Stimulated activated CD4-positive, alpha-beta T cell treated with anti-CD3 and anti-CD28 coated beads, Interleukin-1b, Interleukin-23, amount 100 ng/mL, for 1 hour (primary cell): ENCODE results near the gene SEPTIN8.
"Not testable (repeated sequence)": the region's sequence is repeated elsewhere in the genome, so short reads cannot be mapped to it uniquely, and the experiment has no call there.

ENCODE experiments used
- DNase-seq, 2 donors: peaks; one replicate each; pipeline ENCODE4 v3.0.0-alpha.2; 2020; ENCODE audit warnings: low read depth in 2 of 2

The SEPTIN8 gene

DNA sequence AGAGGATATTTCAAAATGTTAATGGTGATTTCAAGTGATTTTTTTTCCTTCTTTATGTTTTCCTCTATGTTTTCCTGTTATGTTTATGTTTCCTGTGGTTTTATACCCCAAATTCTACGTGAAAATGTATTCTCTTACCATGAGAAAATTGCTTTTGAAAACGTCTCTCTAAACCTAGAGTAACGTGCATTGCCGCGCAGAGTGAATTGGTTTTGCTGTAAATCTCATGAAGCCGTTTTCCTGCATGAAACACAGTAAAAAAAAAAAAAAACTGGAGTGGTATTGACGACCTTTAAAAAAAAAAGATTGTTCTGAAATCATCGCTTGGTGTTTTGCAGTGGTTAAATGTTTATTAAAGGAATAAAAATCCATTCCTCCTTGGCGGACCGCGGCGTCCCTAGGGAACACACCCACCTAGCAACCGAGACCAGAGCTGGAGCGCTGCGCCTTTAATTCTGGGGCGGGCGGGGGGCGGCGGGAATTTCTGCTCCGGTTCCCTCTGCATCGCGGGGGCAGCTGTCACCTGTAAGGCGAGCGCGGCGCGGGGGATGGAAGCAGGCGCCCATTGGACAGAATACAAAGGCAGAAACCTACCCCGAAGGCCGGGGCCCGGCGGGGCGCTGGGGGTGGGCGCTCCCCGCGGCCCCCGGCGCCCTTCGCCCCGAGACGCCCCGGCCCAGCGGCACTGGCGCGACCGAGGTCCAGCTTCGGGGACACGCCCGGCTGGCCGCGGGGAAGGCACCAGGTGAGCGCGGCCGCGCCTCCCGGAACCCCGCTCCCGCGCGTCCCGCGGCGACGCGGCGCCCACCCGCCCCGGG is 36.0 kb upstream of the SEPTIN8 start, which contains the start of gene SOWAHA:
TSS of gene SOWAHA (plus strand) at position 522 of the 818 bp plus-strand sequence. CDS start 320 bp downstream, outside the sequence.
- DNase-seq: no peak

DNA sequence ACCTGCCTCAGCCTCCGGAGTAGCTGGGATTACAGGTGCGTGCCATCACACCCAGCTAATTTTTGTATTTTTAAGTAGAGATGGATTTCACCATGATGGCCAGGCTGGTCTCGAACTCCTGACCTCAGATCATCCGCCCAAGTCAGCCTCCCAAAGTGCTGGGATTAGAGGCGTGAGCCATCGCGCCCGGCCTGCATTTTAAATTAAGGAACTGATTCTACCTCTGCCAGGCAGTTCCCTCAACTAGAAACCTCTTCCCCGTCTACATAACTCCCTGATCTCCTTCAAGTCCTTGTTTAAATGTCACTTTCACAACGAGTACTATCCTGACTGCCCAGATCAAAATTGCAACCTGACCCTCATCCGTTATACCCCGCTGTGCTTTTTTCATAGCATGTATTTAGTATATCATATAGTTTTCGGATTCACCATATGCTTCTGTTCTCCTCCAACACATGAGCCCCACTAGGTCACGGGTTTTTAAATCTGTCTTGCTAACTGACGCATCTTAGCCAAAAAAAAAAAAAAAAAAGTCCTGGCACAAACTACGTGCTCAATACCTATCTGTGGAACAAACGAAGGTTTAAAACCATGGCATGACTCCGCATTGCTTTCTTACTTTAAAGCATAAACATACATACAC is 35.2 kb upstream of the SEPTIN8 start:
- no peak for DNase-seq

DNA sequence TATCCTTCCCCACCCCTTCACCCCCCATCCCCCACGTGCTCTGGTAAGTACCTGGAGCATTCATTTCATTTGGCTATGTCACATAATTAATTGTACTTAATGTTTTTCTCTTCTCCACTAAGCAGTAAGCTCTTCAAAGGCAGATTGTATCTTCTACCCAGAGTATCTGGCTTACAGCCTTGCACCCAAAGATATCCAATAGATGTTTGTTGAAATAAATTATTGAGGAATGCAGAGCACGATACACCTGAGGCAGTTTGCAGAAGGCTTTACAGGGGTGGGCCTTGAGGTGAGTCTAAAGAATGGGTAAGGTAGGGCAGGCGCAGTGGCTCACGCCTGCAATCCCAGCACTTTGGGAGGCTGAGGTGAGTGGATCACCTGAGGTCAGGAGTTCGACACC is 33.6 kb upstream of the SEPTIN8 start:
- DNase-seq: no peak

DNA sequence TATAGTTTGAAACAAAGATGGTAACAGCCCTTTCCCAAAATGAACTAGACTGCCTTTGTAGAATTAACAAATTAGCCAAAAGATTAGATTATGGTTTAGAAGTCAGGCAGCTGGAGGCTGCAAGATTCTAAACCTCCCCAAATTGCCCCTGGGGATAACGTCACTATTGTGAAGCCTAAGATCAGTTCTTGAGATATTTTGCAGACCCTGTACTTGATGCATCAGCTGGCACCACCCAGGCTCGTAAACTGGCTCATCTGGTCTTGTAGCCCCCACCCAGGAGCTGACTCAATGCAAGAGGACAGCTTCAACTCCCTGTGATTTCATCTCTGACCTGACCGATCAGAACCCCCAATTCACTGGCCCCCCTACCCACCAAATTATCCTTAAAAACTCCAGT is 31.8 kb upstream of the SEPTIN8 start:
- no peak for DNase-seq

DNA sequence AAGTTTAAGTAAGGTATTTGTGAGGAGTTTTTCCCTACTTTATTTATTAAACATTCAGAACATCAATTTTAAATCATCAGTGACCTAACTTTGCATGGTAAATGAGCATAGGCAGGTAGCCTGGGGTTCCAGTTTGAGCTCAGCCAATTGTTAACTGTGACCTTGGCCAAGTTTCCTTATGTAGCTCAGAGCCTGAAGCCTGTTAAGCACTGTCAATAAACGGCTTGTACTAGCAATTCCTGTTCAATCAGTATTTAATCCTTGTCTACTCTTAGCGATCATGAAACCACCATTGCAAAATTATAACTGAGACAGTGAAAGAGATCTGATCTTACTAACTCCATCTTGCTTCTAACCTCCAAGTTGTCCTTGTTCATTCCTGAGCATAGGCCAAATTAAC is 31.4 kb upstream of the SEPTIN8 start:
- no peak for DNase-seq

DNA sequence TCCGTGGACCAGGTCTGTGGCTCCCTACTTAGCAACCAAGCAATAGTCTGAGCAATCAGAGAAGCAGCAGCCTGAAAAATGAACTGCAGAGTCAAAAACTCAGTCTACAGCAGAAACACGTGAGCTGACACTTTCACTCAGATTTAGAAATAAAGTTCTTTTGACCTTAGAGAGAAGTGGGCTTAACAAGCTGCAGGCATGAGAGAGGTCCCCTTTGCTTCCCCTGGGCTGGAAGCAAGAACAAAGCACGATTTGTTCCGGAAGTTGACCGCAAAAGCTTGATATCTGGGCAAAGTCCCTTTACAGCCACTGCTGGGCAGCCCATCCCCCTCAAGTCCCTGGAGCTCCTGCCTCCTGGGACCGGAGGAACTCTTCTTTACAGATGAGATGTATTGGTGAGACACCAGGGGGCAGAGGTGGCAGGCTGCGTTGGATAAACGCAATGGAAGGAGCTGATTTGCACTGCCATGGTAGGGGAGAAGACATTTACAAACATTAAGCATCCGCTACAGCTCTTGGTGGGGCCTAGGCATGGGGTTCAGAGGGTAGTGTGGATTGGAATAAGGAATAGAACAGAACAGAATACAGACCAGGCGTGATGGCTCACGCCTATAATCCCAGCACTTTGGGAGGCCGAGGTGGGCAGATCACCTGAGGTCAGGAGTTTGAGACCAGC is 30.3 kb upstream of the SEPTIN8 start:
- DNase-seq: no peak

DNA sequence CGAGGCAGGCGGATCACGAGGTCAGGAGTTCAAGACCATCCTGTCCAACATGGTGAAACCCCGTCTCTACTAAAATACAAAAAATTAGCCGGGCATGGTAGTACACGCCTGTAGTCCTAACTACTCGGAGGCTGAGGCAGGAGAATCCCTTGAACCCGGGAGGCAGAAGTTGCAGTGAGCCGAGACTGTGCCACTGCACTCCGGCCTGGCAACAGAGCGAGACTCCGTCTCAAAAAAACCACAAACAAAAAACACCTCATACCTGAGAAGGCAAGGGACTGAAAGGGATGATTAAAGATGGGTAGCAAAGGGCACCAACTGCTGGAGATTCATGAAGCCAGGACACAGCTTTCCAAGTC is 29.7 kb upstream of the SEPTIN8 start:
- DNase-seq: not testable (repeated sequence)

DNA sequence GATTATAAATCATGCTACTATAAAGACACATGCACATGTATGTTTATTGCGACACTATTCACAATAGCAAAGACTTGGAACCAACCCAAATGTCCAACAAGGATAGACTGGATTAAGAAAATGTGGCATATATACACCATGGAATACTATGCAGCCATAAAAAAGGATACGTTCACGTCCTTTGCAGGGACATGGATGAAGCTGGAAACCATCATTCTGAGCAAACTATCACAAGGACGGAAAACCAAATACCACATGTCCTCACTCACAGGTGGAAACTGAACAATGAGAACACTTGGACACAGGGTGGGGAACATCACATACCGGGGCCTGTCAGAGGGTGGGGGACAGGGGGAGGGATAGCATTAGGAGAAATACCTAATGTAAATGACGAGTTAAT is 28.8 kb upstream of the SEPTIN8 start:
- DNase-seq: not testable (repeated sequence)

DNA sequence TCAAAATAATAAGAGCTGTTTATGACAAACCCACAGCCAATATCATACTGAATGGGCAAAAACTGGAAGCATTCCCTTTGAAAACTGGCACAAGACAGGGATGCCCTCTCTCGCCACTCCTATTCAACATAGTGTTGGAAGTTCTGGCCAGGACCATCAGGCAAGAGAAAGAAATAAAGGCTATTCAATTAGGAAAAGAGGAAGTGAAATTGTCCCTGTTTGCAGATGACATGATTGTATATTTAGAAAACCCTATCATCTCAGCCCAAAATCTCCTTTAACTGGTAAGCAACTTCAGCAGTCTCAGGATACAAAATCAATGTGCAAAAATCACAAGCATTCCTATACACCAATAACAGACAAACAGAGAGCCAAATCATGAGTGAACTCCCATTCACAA is 27.2 kb upstream of the SEPTIN8 start:
- DNase-seq: not testable (repeated sequence)

DNA sequence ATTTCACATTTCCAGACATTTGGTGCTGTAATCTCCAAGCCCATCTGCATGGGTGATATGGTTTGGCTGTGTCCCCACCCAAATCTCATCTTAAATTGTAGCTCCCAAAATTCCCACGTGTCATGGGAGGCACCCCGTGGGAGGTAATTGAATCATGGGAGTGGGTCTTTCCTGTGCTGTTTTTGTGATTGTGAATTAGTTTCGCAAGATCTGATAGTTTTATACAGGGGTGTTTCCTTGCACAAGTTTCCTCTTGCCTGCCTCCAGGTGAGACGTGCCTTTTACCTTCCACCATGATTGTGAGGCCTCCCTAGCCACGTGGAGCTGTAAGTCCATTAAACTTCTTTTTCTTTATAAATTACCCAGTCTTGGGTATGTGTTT is 25.6 kb upstream of the SEPTIN8 start:
- not testable (repeated sequence) for DNase-seq

DNA sequence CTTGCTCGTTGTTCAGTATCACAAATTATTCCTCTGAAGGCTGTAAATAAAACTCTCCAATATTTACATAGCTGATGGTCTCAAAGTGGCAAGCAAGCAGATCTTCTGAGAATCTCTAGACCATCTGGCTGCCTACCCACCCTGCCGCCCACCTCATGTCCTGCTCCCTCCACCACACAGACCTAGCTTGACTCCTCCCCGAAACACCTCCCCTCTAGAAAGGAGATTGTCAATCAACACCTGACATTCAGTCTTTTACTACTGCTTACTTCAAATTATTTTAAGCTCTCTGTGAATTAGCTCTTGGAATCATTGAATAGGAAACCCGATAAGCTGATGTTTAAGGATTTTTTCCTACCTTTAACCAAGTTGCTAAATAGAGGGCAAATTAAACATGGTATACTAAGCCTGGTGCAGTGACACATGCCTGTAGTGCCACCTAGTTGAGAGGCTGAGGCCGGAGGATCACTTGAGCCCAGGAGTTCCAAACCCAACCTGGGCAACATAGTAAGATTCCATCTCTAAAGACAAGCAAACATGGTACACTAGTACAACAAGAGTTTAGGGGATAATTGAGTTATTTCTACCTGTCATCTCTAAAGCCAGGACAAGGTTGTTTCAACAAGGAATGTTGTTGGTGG is 25.1 kb upstream of the SEPTIN8 start:
- DNase-seq: no peak

DNA sequence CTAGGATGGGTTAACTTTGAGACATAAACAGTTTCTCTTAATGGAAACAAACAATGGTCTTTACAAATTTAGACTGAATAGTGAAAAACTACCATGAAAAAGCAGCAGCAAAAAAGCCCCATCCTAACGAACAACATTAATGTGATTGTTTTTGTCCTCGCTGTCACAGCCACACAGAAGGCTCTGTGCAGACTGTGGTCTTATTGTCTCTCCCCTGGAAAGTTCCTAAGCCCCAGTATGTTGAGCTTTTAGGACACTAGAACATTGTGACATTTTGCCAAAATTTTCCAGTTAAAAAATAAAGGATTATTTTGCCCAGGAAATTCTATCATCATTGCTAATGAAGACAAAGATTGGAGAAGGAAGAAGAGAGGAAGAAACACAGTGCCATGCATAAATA is 23.5 kb upstream of the SEPTIN8 start:
- no peak for DNase-seq

DNA sequence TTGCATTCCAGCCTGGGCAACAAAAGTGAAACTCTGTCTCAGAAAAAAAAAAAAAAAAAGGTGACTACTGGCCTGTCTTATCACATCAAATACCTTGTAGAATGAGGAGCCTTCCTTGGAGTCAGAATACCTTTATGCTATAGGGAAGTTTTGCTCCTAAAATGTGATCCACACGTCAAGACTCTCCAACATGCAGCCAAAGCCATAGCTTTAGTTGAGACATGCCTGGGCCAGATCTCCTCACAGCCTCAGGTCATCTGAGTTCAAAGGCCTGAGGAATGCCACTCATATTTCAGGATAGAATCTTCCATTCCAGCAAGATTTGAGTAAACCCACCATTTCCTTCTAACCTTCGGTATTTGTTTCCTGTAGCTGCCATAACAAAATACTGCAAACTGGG is 22.4 kb upstream of the SEPTIN8 start:
- DNase-seq: no peak

DNA sequence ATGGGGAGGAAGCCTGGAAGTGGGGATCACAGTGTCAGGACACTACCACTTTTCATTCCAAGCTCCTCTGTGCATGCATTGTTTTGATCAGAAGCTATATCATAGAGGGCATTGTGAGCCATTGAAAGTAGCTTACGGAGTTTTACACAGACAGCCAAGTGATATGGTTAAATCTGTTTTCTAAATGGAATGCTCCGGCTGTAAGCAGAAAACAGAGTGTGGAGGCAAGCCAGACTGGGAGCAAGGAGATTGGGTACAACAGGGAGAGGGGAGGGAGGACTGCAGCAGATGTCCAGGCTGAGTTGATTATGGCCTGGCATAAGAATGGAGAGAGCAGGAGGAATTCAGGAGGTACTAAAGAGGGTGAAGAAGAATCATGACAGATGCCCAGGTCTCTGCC is 20.6 kb upstream of the SEPTIN8 start:
- no peak for DNase-seq

DNA sequence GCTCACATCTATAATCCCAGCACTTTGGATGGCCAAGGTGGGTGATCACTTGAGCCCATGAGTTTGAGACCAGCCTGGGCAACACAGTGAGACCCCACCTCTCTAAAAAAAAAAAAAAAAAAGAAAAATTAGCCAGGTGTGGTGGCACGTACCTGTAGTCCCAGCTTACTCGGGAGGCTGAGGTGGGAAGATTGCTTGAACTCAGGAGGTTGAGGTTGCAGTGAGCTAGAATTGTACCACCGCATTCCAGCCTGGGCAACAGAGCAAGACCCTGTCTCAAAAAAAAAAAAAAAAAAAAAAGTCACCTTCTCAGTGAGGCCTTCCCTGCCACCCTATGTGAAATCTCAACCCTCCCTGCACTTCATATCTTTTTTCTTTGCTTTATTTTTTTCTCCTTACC is 14.0 kb upstream of the SEPTIN8 start:
- no peak for DNase-seq

DNA sequence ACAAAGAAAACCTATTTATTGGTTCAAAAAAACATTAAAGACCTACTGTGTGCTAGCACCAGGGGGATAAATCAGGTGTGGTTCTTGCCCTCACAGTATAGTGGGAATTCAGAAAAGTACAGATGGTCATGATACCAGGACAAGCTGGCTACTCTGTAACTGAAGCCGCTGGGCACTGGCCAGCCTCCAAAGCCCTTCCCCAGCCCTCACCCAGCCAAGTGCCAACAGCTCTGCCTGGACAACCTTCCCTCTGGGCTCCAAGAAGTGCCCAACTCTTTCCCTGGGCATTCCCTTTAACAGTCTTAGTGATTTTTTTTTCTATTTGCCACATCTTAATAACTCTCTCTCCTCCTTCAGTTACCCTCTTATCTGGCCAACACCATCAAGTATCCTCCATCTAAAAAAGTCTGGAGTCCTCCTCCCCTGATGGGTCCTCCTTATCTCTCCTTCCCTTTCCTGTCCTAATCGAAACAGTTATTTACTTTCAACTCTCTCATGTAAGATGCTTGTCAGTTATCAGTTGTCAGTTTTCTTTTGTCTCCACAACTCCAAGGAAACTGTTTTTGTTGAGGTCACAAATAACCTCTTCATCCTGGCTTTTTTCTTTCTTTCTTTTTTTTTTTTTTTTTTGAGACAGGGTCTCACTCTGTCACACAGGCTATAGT is 13.3 kb upstream of the SEPTIN8 start:
- no peak for DNase-seq

DNA sequence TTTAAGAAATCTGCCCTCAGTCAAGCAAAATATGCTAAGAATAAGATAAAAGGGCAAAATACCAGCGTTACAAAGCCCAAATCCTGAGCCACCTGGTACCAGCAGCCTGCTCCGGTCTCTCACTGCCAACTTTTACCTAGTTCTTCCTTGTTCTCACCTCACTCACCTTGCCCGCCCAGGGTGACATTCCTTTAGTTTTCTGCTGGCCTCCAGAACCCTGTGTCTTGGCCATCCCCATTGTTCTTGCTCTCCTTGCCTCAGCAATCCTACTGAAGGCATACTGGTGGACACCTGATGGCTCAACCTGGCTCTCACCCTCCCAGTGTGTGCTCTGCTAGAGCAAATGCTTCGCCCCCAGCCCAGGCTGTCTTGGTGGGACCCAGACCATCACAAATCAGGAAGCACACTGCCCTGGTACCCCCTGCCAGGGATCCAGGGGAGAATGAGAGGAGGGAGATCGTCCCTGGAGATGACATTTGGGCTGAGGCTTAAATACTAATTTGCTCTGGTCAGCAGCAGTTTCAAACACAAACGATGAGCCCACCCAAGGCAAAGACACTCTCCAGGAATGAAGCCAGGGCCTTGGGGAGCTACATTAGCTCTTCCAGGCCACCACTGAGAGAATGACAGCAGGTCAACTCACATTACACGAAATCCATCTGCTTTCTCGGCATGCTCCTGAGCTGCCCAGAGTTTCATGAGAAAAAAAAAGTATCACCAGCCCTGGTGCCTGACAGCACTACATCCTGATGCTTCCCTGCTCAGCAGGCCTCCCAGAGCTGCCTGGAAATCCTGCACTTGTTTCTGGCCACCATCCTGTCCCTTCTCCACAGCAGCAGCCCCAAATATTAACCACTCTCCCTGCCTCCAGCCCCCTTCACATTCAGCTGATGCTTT is 12.2 kb upstream of the SEPTIN8 start:
- no peak for DNase-seq

DNA sequence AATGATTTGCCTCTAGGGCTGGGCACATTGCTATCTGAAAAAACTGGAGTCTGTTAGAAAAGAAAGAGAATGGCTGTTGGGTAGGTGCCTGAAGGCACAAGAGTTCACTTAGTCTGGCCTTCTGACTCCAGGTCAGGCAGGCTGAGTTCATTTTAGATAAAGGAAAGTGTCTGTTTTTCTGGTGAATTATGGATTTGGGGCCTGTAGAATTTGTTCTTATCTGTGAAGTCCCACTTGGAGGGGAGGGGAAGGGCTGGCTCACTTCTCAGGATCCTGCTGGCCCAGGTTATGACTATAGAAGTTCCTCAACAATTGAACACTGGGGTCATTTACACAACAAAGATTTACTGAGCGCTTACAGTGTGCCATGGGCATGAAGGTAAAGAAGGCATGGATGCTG is 11.5 kb upstream of the SEPTIN8 start:
- DNase-seq: no peak

DNA sequence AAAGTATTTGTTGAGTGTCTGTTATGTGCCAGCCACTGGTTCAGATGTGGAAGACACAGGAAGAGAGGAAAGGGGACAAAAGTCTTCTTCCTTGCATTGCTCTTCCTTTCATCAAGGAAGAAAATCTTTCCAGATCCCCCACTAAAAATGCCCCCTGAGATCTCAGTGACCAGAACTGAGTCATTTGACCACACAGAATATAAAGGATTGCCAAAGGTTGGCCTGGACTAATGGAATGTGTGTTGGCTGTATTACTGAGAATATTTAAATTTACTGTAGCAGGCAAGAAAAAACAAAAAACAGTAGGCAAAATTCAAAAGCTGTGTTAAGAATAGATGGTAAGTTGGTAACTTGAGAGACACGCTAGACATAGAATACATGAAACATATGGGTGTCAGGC is 10.0 kb upstream of the SEPTIN8 start:
- DNase-seq: no peak

DNA sequence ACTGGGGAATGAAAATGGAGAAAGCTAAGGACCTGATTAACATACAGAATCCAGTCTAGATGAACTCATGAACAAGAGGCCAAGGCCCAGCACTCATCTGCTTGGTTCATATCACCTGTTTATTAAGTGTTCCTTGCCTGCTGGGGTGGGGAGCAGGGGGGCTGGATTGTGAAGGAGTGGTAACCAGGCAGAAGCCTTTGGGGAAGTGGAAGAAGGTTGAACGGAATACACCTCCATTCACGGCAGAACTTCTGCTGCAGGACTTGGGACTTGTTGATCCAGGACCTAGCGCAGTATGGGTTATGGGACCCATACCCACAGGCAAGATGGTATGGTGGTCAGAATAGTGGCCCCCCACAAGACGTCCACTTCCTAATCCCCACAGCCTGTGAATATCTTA is 8.8 kb upstream of the SEPTIN8 start:
- no peak for DNase-seq

DNA sequence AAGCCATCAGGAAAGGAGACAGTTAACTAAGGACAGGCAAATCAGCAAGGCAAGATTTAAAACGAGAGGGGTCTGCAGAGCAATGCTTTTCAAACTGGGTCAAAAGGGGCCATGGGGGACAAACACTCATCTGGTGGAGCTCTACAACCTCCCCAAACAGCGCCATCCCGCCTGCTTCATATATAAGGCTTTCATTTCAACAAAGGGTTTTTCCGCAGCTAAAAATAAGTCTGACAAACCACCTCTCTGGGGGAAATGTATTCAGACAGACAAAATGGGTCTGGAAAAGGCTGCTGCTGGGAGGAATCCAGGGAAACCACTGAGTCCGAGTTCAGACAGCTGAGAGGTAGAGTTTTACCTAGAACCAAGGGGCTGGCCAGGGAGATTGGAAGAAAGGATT is 8.3 kb upstream of the SEPTIN8 start:
- no peak for DNase-seq
